ENCODE measurements around the gene ZNF708.
"Not testable (repeated sequence)": the region's sequence is repeated elsewhere in the genome, so short reads cannot be mapped to it uniquely, and the experiment has no call there.

The ZNF708 gene

GRCh38 chr19:21321996-21322395 is 7.2 kb downstream of the ZNF708 start:
- Histone ChIP-seq H3K4me1 (ENCODE audit: control insufficient read depth, insufficient read depth, low read length, poor library complexity, severe bottlenecking) (no peaks in the 10 kb centered on the region), H3K4me3 (ENCODE audit: insufficient read depth, low read depth, low read length, poor library complexity, severe bottlenecking) (no peak overlapping the region), H3K27me3 (replicated peaks; ENCODE audit: control insufficient read depth, insufficient read depth, low read length, poor library complexity, severe bottlenecking) (no peaks in the 10 kb centered on the region), H3K36me3 (ENCODE audit: control insufficient read depth, insufficient read depth, low read length) (peaks cover 3% of the 10 kb centered on the region), H3K9me3 (ENCODE audit: control insufficient read depth, low read length) (no peaks in the 10 kb centered on the region), H3K27ac (ENCODE audit: insufficient read depth, low read length, poor library complexity, severe bottlenecking) (no peak overlapping the region)
- DNase-seq = no peak

DNA sequence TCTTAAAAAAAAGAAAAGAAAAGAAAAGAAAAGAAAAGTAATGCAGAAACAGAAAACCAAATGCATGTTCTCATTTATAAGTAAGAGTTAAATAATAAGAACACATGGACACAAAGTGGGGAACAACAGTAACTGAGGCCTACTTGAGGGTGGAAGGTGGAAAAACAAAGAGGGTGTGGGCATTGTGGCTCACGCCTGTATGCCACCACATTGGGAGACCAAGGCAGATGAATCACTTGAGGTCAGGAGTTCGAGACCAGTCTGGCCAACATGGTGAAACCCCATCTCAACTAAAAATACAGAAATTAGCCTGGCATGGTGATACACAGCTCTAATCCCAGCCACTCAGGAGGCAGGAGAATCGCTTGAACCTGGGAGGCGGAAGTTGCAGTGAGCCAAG is 8.1 kb downstream of the ZNF708 start:
- no peak overlapping the region for H3K27ac ChIP-seq (ENCODE audit: insufficient read depth, low read length, poor library complexity, severe bottlenecking)
- DNase-seq = no peak

GRCh38 chr19:21317821-21318220 is 11.4 kb downstream of the ZNF708 start:
- H3K36me3 ChIP-seq (ENCODE audit: control insufficient read depth, insufficient read depth, low read length) = no peaks in the 10 kb centered on the region
- no peaks in the 10 kb centered on the region for H3K27me3 ChIP-seq (replicated peaks; ENCODE audit: control insufficient read depth, insufficient read depth, low read length, poor library complexity, severe bottlenecking)
- H3K27ac ChIP-seq (ENCODE audit: insufficient read depth, low read length, poor library complexity, severe bottlenecking) = no peak overlapping the region
- no peaks in the 10 kb centered on the region for H3K4me1 ChIP-seq (ENCODE audit: control insufficient read depth, insufficient read depth, low read length, poor library complexity, severe bottlenecking)
- no peaks in the 10 kb centered on the region for H3K9me3 ChIP-seq (ENCODE audit: control insufficient read depth, low read length)
- DNase-seq = no peak
- H3K4me3 ChIP-seq (ENCODE audit: insufficient read depth, low read depth, low read length, poor library complexity, severe bottlenecking) = no peak overlapping the region

More for the DNA sequence above, 8.1 kb downstream of the ZNF708 start:
- H3K36me3 ChIP-seq (ENCODE audit: control insufficient read depth, insufficient read depth, low read length) = no peaks in the 10 kb centered on the region
- H3K4me1 ChIP-seq (ENCODE audit: control insufficient read depth, insufficient read depth, low read length, poor library complexity, severe bottlenecking) = no peaks in the 10 kb centered on the region
- no peaks in the 10 kb centered on the region for H3K9me3 ChIP-seq (ENCODE audit: control insufficient read depth, low read length)
- H3K27me3 ChIP-seq (replicated peaks; ENCODE audit: control insufficient read depth, insufficient read depth, low read length, poor library complexity, severe bottlenecking) = no peaks in the 10 kb centered on the region
- no peak overlapping the region for H3K4me3 ChIP-seq (ENCODE audit: insufficient read depth, low read depth, low read length, poor library complexity, severe bottlenecking)

GRCh38 chr19:21314676-21315075 is 14.5 kb downstream of the ZNF708 start:
- H3K4me1 ChIP-seq (ENCODE audit: control insufficient read depth, insufficient read depth, low read length, poor library complexity, severe bottlenecking) = no peaks in the 10 kb centered on the region
- no peaks in the 10 kb centered on the region for H3K9me3 ChIP-seq (ENCODE audit: control insufficient read depth, low read length)
- no peak overlapping the region for H3K4me3 ChIP-seq (ENCODE audit: insufficient read depth, low read depth, low read length, poor library complexity, severe bottlenecking)
- no peaks in the 10 kb centered on the region for H3K36me3 ChIP-seq (ENCODE audit: control insufficient read depth, insufficient read depth, low read length)
- no peaks in the 10 kb centered on the region for H3K27me3 ChIP-seq (replicated peaks; ENCODE audit: control insufficient read depth, insufficient read depth, low read length, poor library complexity, severe bottlenecking)
- H3K27ac ChIP-seq (ENCODE audit: insufficient read depth, low read length, poor library complexity, severe bottlenecking) = no peak overlapping the region
- DNase-seq = no peak

DNA sequence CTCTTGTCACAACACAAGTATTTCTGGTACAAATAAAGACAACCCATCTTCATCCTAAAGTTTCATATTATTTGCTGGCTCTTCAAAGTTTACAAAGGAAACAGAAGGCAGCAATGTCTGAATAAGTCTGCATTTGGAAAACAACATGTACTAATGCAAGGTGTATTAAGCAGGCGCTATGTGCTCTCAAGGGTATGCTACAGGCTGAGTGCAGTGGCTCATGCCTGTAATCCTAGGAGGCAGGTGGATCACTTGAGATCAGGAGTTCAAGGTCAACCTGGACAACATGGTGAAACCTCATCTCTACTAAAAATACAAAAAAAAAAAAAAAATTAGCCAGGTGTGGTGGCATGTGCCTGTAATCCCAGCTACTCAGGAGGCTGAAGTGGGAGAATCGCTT is 16.4 kb downstream of the ZNF708 start:
- DNase-seq; H3K4me1 ChIP-seq (ENCODE audit: control insufficient read depth, insufficient read depth, low read length, poor library complexity, severe bottlenecking); H3K4me3 ChIP-seq (ENCODE audit: insufficient read depth, low read depth, low read length, poor library complexity, severe bottlenecking); H3K27ac ChIP-seq (ENCODE audit: insufficient read depth, low read length, poor library complexity, severe bottlenecking); H3K9me3 ChIP-seq (ENCODE audit: control insufficient read depth, low read length); H3K27me3 ChIP-seq (replicated peaks; ENCODE audit: control insufficient read depth, insufficient read depth, low read length, poor library complexity, severe bottlenecking): not testable (repeated sequence)
- H3K36me3 ChIP-seq (ENCODE audit: control insufficient read depth, insufficient read depth, low read length) = peaks cover 12% of the 10 kb centered on the region

DNA sequence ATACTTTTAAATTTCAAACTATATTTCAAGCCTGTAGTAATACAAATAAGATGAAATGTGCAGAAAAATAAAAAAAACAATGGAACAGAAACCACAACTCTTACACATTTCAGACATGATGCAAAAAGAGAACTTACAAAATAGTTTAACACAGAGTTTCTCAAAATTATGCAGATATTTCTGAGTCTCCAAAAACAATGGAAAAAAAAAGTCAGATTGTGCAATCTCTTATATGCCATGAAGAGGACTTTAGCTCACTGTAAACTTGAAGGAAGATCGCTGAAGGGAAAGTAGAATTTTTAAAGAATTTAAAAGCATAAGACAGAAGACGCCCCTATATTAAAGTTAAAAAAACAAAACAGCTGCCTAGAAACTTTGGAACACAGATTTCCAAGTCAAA is 20.4 kb downstream of the ZNF708 start:
- Histone ChIP-seq H3K4me1 (ENCODE audit: control insufficient read depth, insufficient read depth, low read length, poor library complexity, severe bottlenecking) (no peaks in the 10 kb centered on the region), H3K36me3 (ENCODE audit: control insufficient read depth, insufficient read depth, low read length) (peaks cover 29% of the 10 kb centered on the region), H3K27me3 (replicated peaks; ENCODE audit: control insufficient read depth, insufficient read depth, low read length, poor library complexity, severe bottlenecking) (no peaks in the 10 kb centered on the region), H3K4me3 (ENCODE audit: insufficient read depth, low read depth, low read length, poor library complexity, severe bottlenecking) (no peak overlapping the region), H3K27ac (ENCODE audit: insufficient read depth, low read length, poor library complexity, severe bottlenecking) (no peak overlapping the region), H3K9me3 (ENCODE audit: control insufficient read depth, low read length) (no peaks in the 10 kb centered on the region)
- DNase-seq = no peak

- H3K4me3 ChIP-seq (ENCODE audit: insufficient read depth, low read depth, low read length, poor library complexity, severe bottlenecking); H3K27ac ChIP-seq (ENCODE audit: insufficient read depth, low read length, poor library complexity, severe bottlenecking); DNase-seq; H3K27me3 ChIP-seq (replicated peaks; ENCODE audit: control insufficient read depth, insufficient read depth, low read length, poor library complexity, severe bottlenecking); H3K4me1 ChIP-seq (ENCODE audit: control insufficient read depth, insufficient read depth, low read length, poor library complexity, severe bottlenecking); H3K9me3 ChIP-seq (ENCODE audit: control insufficient read depth, low read length): not testable (repeated sequence)
- H3K36me3 ChIP-seq (ENCODE audit: control insufficient read depth, insufficient read depth, low read length) = peaks cover 42% of the 10 kb centered on the region
These were observed 22.2 kb downstream of the ZNF708 start for GRCh38 chr19:21306881-21307479.

- not testable (repeated sequence) for H3K27me3 ChIP-seq (replicated peaks; ENCODE audit: control insufficient read depth, insufficient read depth, low read length, poor library complexity, severe bottlenecking); H3K4me1 ChIP-seq (ENCODE audit: control insufficient read depth, insufficient read depth, low read length, poor library complexity, severe bottlenecking); DNase-seq; H3K27ac ChIP-seq (ENCODE audit: insufficient read depth, low read length, poor library complexity, severe bottlenecking); H3K4me3 ChIP-seq (ENCODE audit: insufficient read depth, low read depth, low read length, poor library complexity, severe bottlenecking)
- Histone ChIP-seq H3K36me3 (ENCODE audit: control insufficient read depth, insufficient read depth, low read length) (peaks cover 43% of the 10 kb centered on the region), H3K9me3 (ENCODE audit: control insufficient read depth, low read length) (peaks cover 26% of the 10 kb centered on the region)
These were observed 35.4 kb downstream of the ZNF708 start for GRCh38 chr19:21293768-21294167.

- Histone ChIP-seq H3K4me3 (ENCODE audit: insufficient read depth, low read depth, low read length, poor library complexity, severe bottlenecking) (no peak overlapping the region), H3K9me3 (ENCODE audit: control insufficient read depth, low read length) (peaks cover 7% of the 10 kb centered on the region), H3K27me3 (replicated peaks; ENCODE audit: control insufficient read depth, insufficient read depth, low read length, poor library complexity, severe bottlenecking) (no peaks in the 10 kb centered on the region), H3K27ac (ENCODE audit: insufficient read depth, low read length, poor library complexity, severe bottlenecking) (no peak overlapping the region), H3K4me1 (ENCODE audit: control insufficient read depth, insufficient read depth, low read length, poor library complexity, severe bottlenecking) (no peaks in the 10 kb centered on the region), H3K36me3 (ENCODE audit: control insufficient read depth, insufficient read depth, low read length) (no peaks in the 10 kb centered on the region)
- no peak for DNase-seq
These were observed 59.4 kb downstream of the ZNF708 start for GRCh38 chr19:21269813-21270212.

GRCh38 chr19:21264891-21265290 is 64.3 kb downstream of the ZNF708 start:
- no peak overlapping the region for H3K27ac ChIP-seq (ENCODE audit: insufficient read depth, low read length, poor library complexity, severe bottlenecking)
- H3K4me3 ChIP-seq (ENCODE audit: insufficient read depth, low read depth, low read length, poor library complexity, severe bottlenecking) = no peak overlapping the region
- no peaks in the 10 kb centered on the region for H3K27me3 ChIP-seq (replicated peaks; ENCODE audit: control insufficient read depth, insufficient read depth, low read length, poor library complexity, severe bottlenecking)
- H3K9me3 ChIP-seq (ENCODE audit: control insufficient read depth, low read length) = peaks cover 3% of the 10 kb centered on the region
- H3K36me3 ChIP-seq (ENCODE audit: control insufficient read depth, insufficient read depth, low read length) = no peaks in the 10 kb centered on the region
- no peaks in the 10 kb centered on the region for H3K4me1 ChIP-seq (ENCODE audit: control insufficient read depth, insufficient read depth, low read length, poor library complexity, severe bottlenecking)
- no peak for DNase-seq

All from effector memory CD4-positive, alpha-beta T cell (primary cell).